Left lung (tissue), 10 donors: ENCODE results near the gene OSBPL1A. TPM values are rescaled to one million over a fixed set of nuclear protein-coding genes. Genes with fewer than 3 reads are reported as not detected.
A peak's percentile ranks its signal among the peaks of the same experiment; 100 is the strongest.

Source experiments
- ATAC-seq: fragments of 200-7000 bp; cut with Tn5 transposase; one replicate; pipeline ENCODE4 v1.9.1; 2020; ENCODE audit warnings: moderate library complexity
- DNase-seq, 4 donors: peaks; one replicate each; pipeline ENCODE4 v3.0.0-alpha.2; 2013 to 2020
- H3K27ac ChIP-seq, 2 donors: fragments of 200-600 bp; sonication (generic) in 1 of 2; one replicate each; pipeline versions ENCODE4 v1.5.0 to v1.8.0; 2020 to 2021
- H3K27me3 ChIP-seq, 2 donors: fragments of 200-600 bp; sonication (generic) in 1 of 2; one replicate each; pipeline versions ENCODE4 v1.5.0 to v1.8.0; 2020 to 2021
- H3K36me3 ChIP-seq, 2 donors: fragments of 200-600 bp; sonication (generic) in 1 of 2; one replicate each; pipeline versions ENCODE4 v1.5.0 to v1.8.0; 2020 to 2021
- H3K4me1 ChIP-seq, 2 donors: fragments of 200-600 bp; one replicate each; pipeline ENCODE4 v1.8.0; 2021
- H3K4me3 ChIP-seq, 2 donors: fragments of 200-600 bp; sonication (generic) in 1 of 2; one replicate each; pipeline versions ENCODE4 v1.5.0 to v1.8.0; 2020 to 2021; ENCODE audit warnings: mild to moderate bottlenecking in 1 of 2
- H3K9me3 ChIP-seq, 2 donors: fragments of 200-600 bp; sonication (generic) in 1 of 2; one replicate each; pipeline versions ENCODE4 v1.5.0 to v1.8.0; 2020 to 2021
- intact Hi-C, 2 donors: fragments of 100-400 bp; cut with DNase I; formaldehyde crosslinking; loops; one replicate each; pipeline versions ENCODE4 v1.11.2 to v1.14.2; 2022
- polyA plus RNA-seq, 6 donors: library from polyadenylated mRNA; unstranded; fragments of 120-200 nt; gene quantifications; one replicate each; pipeline ENCODE4 v1.2.1, GENCODE V29; 2013; ENCODE audit not compliant: insufficient read length in 6 of 6
- total RNA-seq, 2 donors: library from RNA; stranded (reverse); fragmentation: NEBNext Ultra II Directional; extraction: Animal tissue kit (Norgen Biotek cat#: 25700); gene quantifications; one replicate each; pipeline ENCODE4 v1.2.1, GENCODE V29; 2021
- TF ChIP-seq, protein P1 (sequence below), 2 donors: fragments of 200-600 bp; sonication (generic) in 1 of 2; IDR thresholded peaks; one replicate each; pipeline versions ENCODE4 v1.5.0 to v1.8.0; 2021; ENCODE audit warnings: antibody characterized with exemption in 2 of 2
- donor health status: DM: no; HTN: yes; CAD: no.
- donor health status: DM: no; HTN: no; CAD: no.

Gene OSBPL1A
- total and polyA plus RNA-seq, 8 donors = 29.6 to 65.7 (median 55.1) TPM

DNA sequence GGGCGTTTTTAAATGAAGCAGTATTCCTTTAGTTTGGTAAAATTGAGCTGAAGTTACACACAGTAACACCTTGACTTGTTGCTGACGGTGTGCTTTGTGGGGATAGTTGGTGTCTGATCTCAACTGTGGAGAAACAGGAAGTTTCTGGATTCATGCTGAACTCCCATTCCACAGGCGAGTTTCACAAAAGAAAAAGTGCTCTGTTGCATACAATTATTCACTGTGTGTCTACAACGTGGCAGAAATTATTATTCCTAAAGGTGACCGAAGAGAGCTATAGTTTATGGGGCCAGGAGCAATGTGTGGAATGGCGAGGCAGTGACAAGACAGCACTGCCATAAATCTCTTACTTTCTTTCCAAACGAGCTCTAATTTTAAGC is 259.2 kb downstream of the OSBPL1A start:
- peaks cover 4 to 14% of the 10 kb centered on the region in 2 donors for H3K4me1 ChIP-seq
- peak in 1 of 4 donors; percentile 3 for DNase-seq
- intact Hi-C loops = no loop called here
- peak overlapping the region in 1 of 2 donors; percentile 15 for H3K27ac ChIP-seq
- peak; percentile 27 for ATAC-seq
- H3K27me3 ChIP-seq = peaks cover 4 to 23% of the 10 kb centered on the region in 2 donors
- TF ChIP-seq, protein P1, sequence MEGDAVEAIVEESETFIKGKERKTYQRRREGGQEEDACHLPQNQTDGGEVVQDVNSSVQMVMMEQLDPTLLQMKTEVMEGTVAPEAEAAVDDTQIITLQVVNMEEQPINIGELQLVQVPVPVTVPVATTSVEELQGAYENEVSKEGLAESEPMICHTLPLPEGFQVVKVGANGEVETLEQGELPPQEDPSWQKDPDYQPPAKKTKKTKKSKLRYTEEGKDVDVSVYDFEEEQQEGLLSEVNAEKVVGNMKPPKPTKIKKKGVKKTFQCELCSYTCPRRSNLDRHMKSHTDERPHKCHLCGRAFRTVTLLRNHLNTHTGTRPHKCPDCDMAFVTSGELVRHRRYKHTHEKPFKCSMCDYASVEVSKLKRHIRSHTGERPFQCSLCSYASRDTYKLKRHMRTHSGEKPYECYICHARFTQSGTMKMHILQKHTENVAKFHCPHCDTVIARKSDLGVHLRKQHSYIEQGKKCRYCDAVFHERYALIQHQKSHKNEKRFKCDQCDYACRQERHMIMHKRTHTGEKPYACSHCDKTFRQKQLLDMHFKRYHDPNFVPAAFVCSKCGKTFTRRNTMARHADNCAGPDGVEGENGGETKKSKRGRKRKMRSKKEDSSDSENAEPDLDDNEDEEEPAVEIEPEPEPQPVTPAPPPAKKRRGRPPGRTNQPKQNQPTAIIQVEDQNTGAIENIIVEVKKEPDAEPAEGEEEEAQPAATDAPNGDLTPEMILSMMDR (IDR thresholded peaks at IDR 0.05) = no peak
- H3K36me3 ChIP-seq = no peaks in the 10 kb centered on the region
- peak overlapping the region; percentile 48 to 50 for H3K4me3 ChIP-seq
- no peaks in the 10 kb centered on the region for H3K9me3 ChIP-seq

DNA sequence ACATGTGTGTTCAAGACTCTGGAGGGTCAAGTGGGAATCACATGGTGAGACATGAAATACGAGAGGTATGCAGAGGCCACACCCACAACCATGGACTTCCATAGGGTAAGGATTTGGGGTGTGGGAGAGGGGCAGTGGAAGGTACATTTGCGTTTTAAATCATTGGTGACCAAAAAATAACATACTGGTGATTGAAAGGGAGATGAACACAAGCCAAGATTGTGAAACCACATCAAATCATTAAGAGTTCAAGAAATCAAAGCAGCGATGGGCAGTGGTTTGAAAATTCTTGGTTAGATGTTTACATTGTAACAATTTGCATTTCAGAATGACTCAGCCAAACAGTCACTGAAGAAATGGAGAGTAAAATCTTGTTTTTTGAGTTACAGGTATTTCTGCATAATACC is 260.7 kb downstream of the OSBPL1A start:
- intact Hi-C loops = no loop called here
- ATAC-seq (no peak), DNase-seq (no peak)
- Histone ChIP-seq H3K4me1 (peaks cover 4 to 14% of the 10 kb centered on the region in 2 donors), H3K27me3 (peaks cover 4 to 23% of the 10 kb centered on the region in 2 donors), H3K27ac (no peak overlapping the region), H3K9me3 (no peaks in the 10 kb centered on the region), H3K36me3 (peaks cover 0 to 13% of the 10 kb centered on the region in 2 donors), H3K4me3 (no peak overlapping the region)
- TF ChIP-seq, protein P1 (IDR thresholded peaks at IDR 0.05) = no peak

DNA sequence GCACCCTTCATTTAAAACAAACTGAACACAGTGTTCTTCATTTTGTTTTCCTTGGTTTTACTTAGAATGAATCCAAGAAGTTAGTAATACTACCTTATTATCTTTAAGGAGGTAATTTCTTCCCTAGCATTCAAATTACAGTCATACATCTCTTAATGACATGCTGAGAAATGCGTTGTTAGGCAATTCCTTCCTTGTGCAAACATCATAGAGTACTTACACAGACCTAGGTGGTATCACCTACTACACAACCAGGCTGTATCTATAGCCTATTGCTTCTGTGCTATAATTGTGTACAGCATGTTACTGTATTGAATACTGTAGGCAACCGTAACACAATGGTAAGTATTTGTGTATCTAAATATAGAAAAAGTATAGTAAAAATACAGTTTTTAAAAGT is 267.1 kb downstream of the OSBPL1A start:
- intact Hi-C loops = no loop called here
- H3K4me3 ChIP-seq = no peak overlapping the region
- no peaks in the 10 kb centered on the region for H3K27me3 ChIP-seq
- ATAC-seq = peak; percentile 60
- peaks cover 0 to 31% of the 10 kb centered on the region in 2 donors for H3K36me3 ChIP-seq
- no peak overlapping the region for H3K27ac ChIP-seq
- H3K9me3 ChIP-seq = no peaks in the 10 kb centered on the region
- no peak for DNase-seq
- no peaks in the 10 kb centered on the region for H3K4me1 ChIP-seq
- TF ChIP-seq, protein P1 (IDR thresholded peaks at IDR 0.05) = no peak

DNA sequence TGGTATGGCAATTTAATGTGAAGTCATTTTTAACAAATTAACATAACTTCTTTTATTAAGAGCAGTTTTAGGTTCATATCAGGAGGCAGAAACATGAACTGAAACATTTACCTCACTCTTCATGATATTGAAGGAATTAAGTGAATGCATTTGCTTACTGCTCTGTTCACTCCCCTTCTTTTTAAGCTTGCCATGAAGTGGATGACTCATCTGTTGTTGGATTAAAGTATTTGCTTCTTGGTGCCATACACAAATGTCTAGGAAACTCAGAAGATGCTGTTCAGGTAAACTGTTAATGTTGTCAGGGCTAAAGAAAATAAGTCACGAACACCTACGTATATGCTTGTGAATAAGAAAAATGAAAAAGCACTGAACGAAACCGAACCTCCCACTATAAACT is 268.9 kb downstream of the OSBPL1A start:
- DNase-seq = no peak
- no peaks in the 10 kb centered on the region for H3K27me3 ChIP-seq
- peaks cover 0 to 41% of the 10 kb centered on the region in 2 donors for H3K36me3 ChIP-seq
- no peak overlapping the region for H3K4me3 ChIP-seq
- peak; percentile 50 for ATAC-seq
- no peak overlapping the region for H3K27ac ChIP-seq
- TF ChIP-seq, protein P1 (IDR thresholded peaks at IDR 0.05) = no peak
- no peaks in the 10 kb centered on the region for H3K9me3 ChIP-seq
- intact Hi-C loops = loop anchor here in 1 of 2 donors (10.0 kb wide), 2 partner anchors 164 to 514 kb away; no protein-coding TSS in a partner anchor
- H3K4me1 ChIP-seq = no peaks in the 10 kb centered on the region

DNA sequence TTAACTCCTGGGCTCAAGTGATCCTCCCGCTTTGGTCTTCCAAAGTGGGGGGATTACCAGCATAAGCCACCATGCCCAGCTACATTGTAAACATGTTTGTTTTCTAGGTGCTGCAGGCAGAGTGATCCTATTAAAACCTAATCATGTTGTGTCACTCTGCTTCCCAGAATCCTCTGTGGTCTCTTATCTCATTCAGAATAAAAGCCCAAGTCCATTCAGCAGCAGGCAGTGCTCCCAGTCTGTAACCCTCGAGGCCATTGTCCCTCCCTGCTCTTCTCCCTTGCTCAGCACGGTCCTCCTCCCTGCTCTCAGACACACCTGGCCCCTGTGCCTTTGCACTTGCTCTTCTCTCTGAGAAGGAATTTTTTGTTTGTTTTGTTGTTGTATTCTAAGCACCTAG is 269.9 kb downstream of the OSBPL1A start:
- Histone ChIP-seq H3K27me3 (no peaks in the 10 kb centered on the region), H3K9me3 (no peaks in the 10 kb centered on the region), H3K4me3 (no peak overlapping the region), H3K4me1 (no peaks in the 10 kb centered on the region), H3K36me3 (peaks cover 0 to 40% of the 10 kb centered on the region in 2 donors), H3K27ac (no peak overlapping the region)
- intact Hi-C loops = loop anchor here in 1 of 2 donors (10.0 kb wide), 2 partner anchors 163 to 513 kb away; no protein-coding TSS in a partner anchor
- TF ChIP-seq, protein P1 (IDR thresholded peaks at IDR 0.05) = no peak
- no peak for DNase-seq
- ATAC-seq = no peak
